CD14-positive monocyte (primary cell): Measurements from ENCODE around the gene TANGO2. TPM values are rescaled to one million over a fixed set of nuclear protein-coding genes. Genes with fewer than 3 reads are reported as not detected.

Experiments used
- DNase-seq, 3 donors: peaks; one replicate each; pipeline ENCODE4 v3.0.0-alpha.2; 2011 to 2022
- H2AFZ ChIP-seq: 2 replicates; pipeline ENCODE4 v1.6.0; 2012; ENCODE audit warnings: mild to moderate bottlenecking, low read depth, low read length, inconsistent platforms; ENCODE audit not compliant: insufficient read depth, poor library complexity, severe bottlenecking
- H3K27ac ChIP-seq, 2 donors: 1 replicate in 1 of 2; 2 replicates in 1 of 2; pipeline ENCODE4 v1.5.1; 2012 to 2013; ENCODE audit warnings: low read length in 2 of 2, control low read depth in 1 of 2, inconsistent platforms in 1 of 2, low read depth in 1 of 2, mild to moderate bottlenecking in 1 of 2
- H3K27me3 ChIP-seq, 2 donors: one replicate each; pipeline versions ENCODE4 v1.6.0 to v1.6.1; 2011 to 2013; ENCODE audit warnings: low read length in 2 of 2; ENCODE audit not compliant: control insufficient read depth in 2 of 2, insufficient read depth in 2 of 2
- H3K36me3 ChIP-seq, 2 donors: replicated peaks in 1 of 2; 1 replicate in 1 of 2; 2 replicates in 1 of 2; pipeline versions ENCODE4 v1.5.1 to v1.6.1; 2012 to 2013; ENCODE audit warnings: low read length in 2 of 2, control low read depth in 1 of 2, inconsistent platforms in 1 of 2, mild to moderate bottlenecking in 1 of 2; ENCODE audit not compliant: insufficient read depth in 2 of 2, control insufficient read depth in 1 of 2
- H3K4me1 ChIP-seq, 2 donors: 1 replicate in 1 of 2; 2 replicates in 1 of 2; pipeline versions ENCODE4 v1.5.1 to v1.6.1; 2012 to 2013; ENCODE audit warnings: low read length in 2 of 2, control low read depth in 1 of 2, inconsistent platforms in 1 of 2, mild to moderate bottlenecking in 1 of 2, moderate library complexity in 1 of 2; ENCODE audit not compliant: insufficient read depth in 2 of 2, control insufficient read depth in 1 of 2
- H3K4me2 ChIP-seq: replicated peaks from 2 replicates; pipeline ENCODE3; 2012; ENCODE audit warnings: low read length, moderate library complexity, mild to moderate bottlenecking; ENCODE audit not compliant: poor library complexity, severe bottlenecking; ENCODE audit errors: extremely low read depth
- H3K4me3 ChIP-seq, 3 experiments: fragments of 200-600 bp in 1 of 3; sonication (generic) in 1 of 3; replicated peaks in 1 of 3; 1 replicate in 2 of 3; 2 replicates in 1 of 3; pipeline ENCODE4 v1.5.1; 2011 to 2013; ENCODE audit warnings: low read length in 3 of 3, mild to moderate bottlenecking in 3 of 3, control low read depth in 2 of 3, low read depth in 2 of 3, inconsistent platforms in 1 of 3, moderate library complexity in 1 of 3
- H3K79me2 ChIP-seq: 2 replicates; pipeline ENCODE4 v1.6.0; 2012; ENCODE audit warnings: mild to moderate bottlenecking, control low read depth, inconsistent platforms, low read length, moderate library complexity; ENCODE audit not compliant: insufficient read depth
- H3K9ac ChIP-seq: 2 replicates; pipeline ENCODE4 v1.6.0; 2017; ENCODE audit warnings: low read length, mild to moderate bottlenecking; ENCODE audit not compliant: insufficient read depth, poor library complexity, severe bottlenecking
- H3K9me3 ChIP-seq, 2 donors: replicated peaks in 1 of 2; 1 replicate in 1 of 2; 2 replicates in 1 of 2; pipeline versions ENCODE4 v1.5.1 to v1.6.1; 2012 to 2013; ENCODE audit warnings: low read length in 2 of 2, control low read depth in 1 of 2; ENCODE audit not compliant: control insufficient read depth in 1 of 2, insufficient read depth in 1 of 2
- H4K20me1 ChIP-seq: 2 replicates; pipeline ENCODE4 v1.6.0; 2012; ENCODE audit warnings: mild to moderate bottlenecking, low read length, control low read depth, moderate library complexity; ENCODE audit not compliant: insufficient read depth
- H3K27ac Mint-ChIP-seq, 7 donors: one replicate each; pipeline ENCODE4 v1.8.0; 2020; ENCODE audit warnings: mild to moderate bottlenecking in 7 of 7, mixed read lengths in 7 of 7, moderate library complexity in 6 of 7, inconsistent platforms in 2 of 7
- H3K27me3 Mint-ChIP-seq, 3 donors: one replicate each; pipeline ENCODE4 v1.8.0; 2021 to 2022; ENCODE audit warnings: low read depth in 3 of 3, mild to moderate bottlenecking in 3 of 3, mixed read lengths in 3 of 3, moderate library complexity in 3 of 3, inconsistent platforms in 1 of 3
- H3K36me3 Mint-ChIP-seq, 2 donors: one replicate each; pipeline ENCODE4 v1.8.0; 2020; ENCODE audit warnings: mixed read lengths in 2 of 2, inconsistent platforms in 1 of 2, mild to moderate bottlenecking in 1 of 2
- H3K4me1 Mint-ChIP-seq: one replicate; pipeline ENCODE4 v1.8.0; 2020; ENCODE audit warnings: mild to moderate bottlenecking, mixed read lengths
- H3K4me3 Mint-ChIP-seq, 2 donors: one replicate each; pipeline ENCODE4 v1.8.0; 2020; ENCODE audit warnings: mild to moderate bottlenecking in 2 of 2, mixed read lengths in 2 of 2, moderate library complexity in 1 of 2
- H3K9me3 Mint-ChIP-seq, 7 donors: one replicate each; pipeline ENCODE4 v1.8.0; 2020 to 2022; ENCODE audit warnings: mixed read lengths in 7 of 7, mild to moderate bottlenecking in 6 of 7, moderate library complexity in 6 of 7, inconsistent platforms in 2 of 7
- CTCF ChIP-seq: fragments of 200-600 bp; IDR thresholded peaks from one replicate; pipeline ENCODE4 v1.8.0; 2022; ENCODE audit warnings: antibody characterized with exemption, mild to moderate bottlenecking
- WGBS: methylation state at CpG from one replicate; pipeline ENCODE4 v1.1.5; 2013; ENCODE audit warnings: missing lambda C conversion rate; ENCODE audit not compliant: insufficient coverage; 5-methylcytosine and 5-hydroxymethylcytosine counted together
- intact Hi-C, 2 donors: fragments of 100-400 bp; cut with micrococcal nuclease; formaldehyde crosslinking; loops; one replicate each; pipeline versions ENCODE4 v1.15.0 to v1.15.1; 2023
- polyA plus RNA-seq, 3 donors: library from polyadenylated mRNA; depleted of rRNA in 1 of 3; unstranded in 2 of 3; stranded (reverse) in 1 of 3; fragments of 300-500 nt in 2 of 3; fragments of >200 nt in 1 of 3; fragmentation: Illumina TruSeq in 2 of 3; gene quantifications; 1 replicate in 2 of 3; 2 replicates in 1 of 3; pipeline ENCODE4 v1.2.3, GENCODE V29; 2012 to 2021

Gene TANGO2
- polyA plus RNA-seq, 3 donors: 56.4 to 94.9 (median 58.2) TPM

- Mint-ChIP-seq H3K4me3 (no peak overlapping the region), H3K36me3 (peaks cover 11 to 22% of the 10 kb centered on the region in 2 donors), H3K9me3 (no peaks in the 10 kb centered on the region), H3K4me1 (peaks cover 17% of the 10 kb centered on the region), H3K27ac (no peak overlapping the region), H3K27me3 (peaks cover 0 to 5% (median 4%) of the 10 kb centered on the region in 3 donors)
- Histone ChIP-seq H3K36me3 (peaks cover 22 to 23% of the 10 kb centered on the region in 2 donors), H2AFZ (no peak overlapping the region), H3K27me3 (no peaks in the 10 kb centered on the region), H3K4me2 (no peak overlapping the region), H3K9ac (no peak overlapping the region), H3K27ac (no peak overlapping the region), H3K4me1 (no peaks in the 10 kb centered on the region), H3K4me3 (no peak overlapping the region), H4K20me1 (peaks cover 21% of the 10 kb centered on the region), H3K9me3 (no peaks in the 10 kb centered on the region), H3K79me2 (no peaks in the 10 kb centered on the region)
- DNase-seq: no peak
- intact Hi-C loops: loop anchor here (5.0 to 10.0 kb wide), 3 partner anchors 40 to 313 kb away; no protein-coding TSS in a partner anchor
- 98% methylated on average over 6 of the region's 9 CpGs for WGBS
- no peak for TF ChIP-seq CTCF
Observed at GRCh38 chr22:19972251-19972650, 48.7 kb upstream of the TANGO2 start.

DNA sequence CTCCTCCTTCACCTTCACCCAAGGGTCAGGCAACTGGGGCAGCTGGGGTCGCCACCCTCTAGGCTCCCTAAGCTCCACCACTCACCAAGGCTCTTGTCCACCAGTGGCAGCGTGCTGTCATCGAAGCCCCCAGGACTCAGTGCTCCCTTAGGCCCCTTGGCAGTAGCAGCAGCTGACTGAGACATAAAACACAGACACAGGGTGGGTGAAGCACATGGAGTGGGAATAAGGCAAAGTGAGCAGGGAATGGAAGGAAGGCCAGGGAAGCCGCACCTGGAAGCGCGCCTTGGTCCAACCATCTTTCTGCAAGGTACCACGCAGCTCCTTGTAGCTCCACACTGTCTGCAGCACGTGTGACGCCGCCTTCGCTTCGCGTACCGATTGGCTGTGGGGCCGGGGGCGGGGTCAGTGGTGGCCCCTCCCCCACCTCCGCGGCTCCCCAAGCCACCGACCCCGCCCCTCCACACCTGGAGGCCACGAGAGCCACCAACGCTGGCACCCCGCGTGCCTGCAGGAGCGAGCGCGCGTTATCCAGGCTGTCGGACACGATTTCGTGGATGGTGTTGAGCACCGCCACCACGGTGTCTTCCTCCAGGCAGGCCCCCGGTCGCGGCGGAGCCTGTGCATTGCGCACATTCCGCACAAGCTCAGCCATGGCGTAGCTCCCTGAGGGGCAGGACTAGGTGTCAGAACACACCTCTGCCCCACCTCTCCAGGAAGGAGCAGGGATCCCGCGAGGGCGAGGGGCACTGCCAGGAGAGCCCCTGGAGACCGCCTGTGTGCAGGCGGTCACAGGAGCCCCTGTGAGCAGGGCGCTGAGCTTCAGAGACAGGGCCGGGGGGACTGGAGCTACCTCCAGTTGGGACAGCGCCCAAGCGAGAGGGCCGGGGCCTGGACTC lies 48.0 kb upstream of the TANGO2 start:
- H3K36me3 ChIP-seq: peaks cover 15 to 17% of the 10 kb centered on the region in 2 donors
- no peaks in the 10 kb centered on the region for H3K9me3 ChIP-seq
- 95% methylated on average over 44 of the region's 50 CpGs for WGBS
- intact Hi-C loops: loop anchor here (5.0 to 10.0 kb wide), 3 partner anchors 39 to 312 kb away; no protein-coding TSS in a partner anchor
- no peak overlapping the region for H2AFZ ChIP-seq
- Mint-ChIP-seq H3K4me3 (no peak overlapping the region), H3K36me3 (peaks cover 6 to 15% of the 10 kb centered on the region in 2 donors), H3K9me3 (no peaks in the 10 kb centered on the region), H3K27me3 (peaks cover 0 to 7% (median 5%) of the 10 kb centered on the region in 3 donors), H3K27ac (no peak overlapping the region), H3K4me1 (peaks cover 17% of the 10 kb centered on the region)
- H4K20me1 ChIP-seq: peaks cover 21% of the 10 kb centered on the region
- no peaks in the 10 kb centered on the region for H3K79me2 ChIP-seq
- H3K27me3 ChIP-seq: no peaks in the 10 kb centered on the region
- no peak for DNase-seq
- no peak overlapping the region for H3K4me3 ChIP-seq
- H3K4me2 ChIP-seq: no peak overlapping the region
- H3K9ac ChIP-seq: no peak overlapping the region
- TF ChIP-seq CTCF: no peak
- no peaks in the 10 kb centered on the region for H3K4me1 ChIP-seq
- H3K27ac ChIP-seq: no peak overlapping the region
